ENCODE measurements around the gene ATP2C2.

GRCh38 chr16:84329843-84330684, 38.3 kb upstream of the ATP2C2 start:
- TF ChIP-seq CTCF (IDR thresholded peaks at IDR 0.05; ENCODE audit: borderline replicate concordance, extremely low read depth, low read length, poor library complexity, severe bottlenecking) (no peak), EZH2 (IDR thresholded peaks at IDR 0.05; ENCODE audit: borderline replicate concordance, low read depth, low read length, severe bottlenecking) (no peak)
